ENCODE data around the gene IGFL2.

IGFL2 gene

GRCh38 chr19:46198756-46199155 is 50.7 kb downstream of the IGFL2 start:
- in situ Hi-C loops (cut with MboI; ENCODE audit: low pct_unique_long_range_greater_than_20kb, low sequenced_read_pairs, unreplicated experiment), result loop anchor here (25.0 kb wide), 1 partner anchor 111 kb away; no protein-coding TSS in a partner anchor
- TF ChIP-seq CTCF (IDR thresholded peaks at IDR 0.05; ENCODE audit: extremely low read depth, insufficient read depth, missing control alignments), result no peak
- no peak for DNase-seq (ENCODE audit: low spot score)

GRCh38 chr19:46201454-46202310 is 53.6 kb downstream of the IGFL2 start:
- in situ Hi-C loops (cut with MboI; ENCODE audit: low pct_unique_long_range_greater_than_20kb, low sequenced_read_pairs, unreplicated experiment), result no loop called here
- no peak for TF ChIP-seq CTCF (IDR thresholded peaks at IDR 0.05; ENCODE audit: extremely low read depth, insufficient read depth, missing control alignments)
- no peak for DNase-seq (ENCODE audit: low spot score)

- DNase-seq (ENCODE audit: low spot score), result no peak
- in situ Hi-C loops (cut with MboI; ENCODE audit: low pct_unique_long_range_greater_than_20kb, low sequenced_read_pairs, unreplicated experiment), result no loop called here
- TF ChIP-seq CTCF (IDR thresholded peaks at IDR 0.05; ENCODE audit: extremely low read depth, insufficient read depth, missing control alignments), result no peak
These were observed 54.4 kb downstream of the IGFL2 start for GRCh38 chr19:46202426-46202825.

GRCh38 chr19:46202872-46203860 is 55.1 kb downstream of the IGFL2 start:
- DNase-seq (ENCODE audit: low spot score), result no peak
- TF ChIP-seq CTCF (IDR thresholded peaks at IDR 0.05; ENCODE audit: extremely low read depth, insufficient read depth, missing control alignments), result no peak
- in situ Hi-C loops (cut with MboI; ENCODE audit: low pct_unique_long_range_greater_than_20kb, low sequenced_read_pairs, unreplicated experiment), result no loop called here

- in situ Hi-C loops (cut with MboI; ENCODE audit: low pct_unique_long_range_greater_than_20kb, low sequenced_read_pairs, unreplicated experiment), result no loop called here
- DNase-seq (ENCODE audit: low spot score), result no peak
- no peak for TF ChIP-seq CTCF (IDR thresholded peaks at IDR 0.05; ENCODE audit: extremely low read depth, insufficient read depth, missing control alignments)
These were observed 56.0 kb downstream of the IGFL2 start for GRCh38 chr19:46204008-46204407.

GRCh38 chr19:46205183-46205984 is 57.3 kb downstream of the IGFL2 start:
- in situ Hi-C loops (cut with MboI; ENCODE audit: low pct_unique_long_range_greater_than_20kb, low sequenced_read_pairs, unreplicated experiment), result no loop called here
- TF ChIP-seq CTCF (IDR thresholded peaks at IDR 0.05; ENCODE audit: extremely low read depth, insufficient read depth, missing control alignments), result no peak
- DNase-seq (ENCODE audit: low spot score), result no peak
